ENCODE results near the gene ATP2B2. TPM values are rescaled to one million over a fixed set of nuclear protein-coding genes. Genes with fewer than 3 reads are reported as not detected.

The ATP2B2 gene
- total and polyA plus RNA-seq, 10 of the 15 experiments (the other 5 are each of a cell fraction or from before 2014, with no cell fraction given): 0.04 TPM; not detected in 9

DNA sequence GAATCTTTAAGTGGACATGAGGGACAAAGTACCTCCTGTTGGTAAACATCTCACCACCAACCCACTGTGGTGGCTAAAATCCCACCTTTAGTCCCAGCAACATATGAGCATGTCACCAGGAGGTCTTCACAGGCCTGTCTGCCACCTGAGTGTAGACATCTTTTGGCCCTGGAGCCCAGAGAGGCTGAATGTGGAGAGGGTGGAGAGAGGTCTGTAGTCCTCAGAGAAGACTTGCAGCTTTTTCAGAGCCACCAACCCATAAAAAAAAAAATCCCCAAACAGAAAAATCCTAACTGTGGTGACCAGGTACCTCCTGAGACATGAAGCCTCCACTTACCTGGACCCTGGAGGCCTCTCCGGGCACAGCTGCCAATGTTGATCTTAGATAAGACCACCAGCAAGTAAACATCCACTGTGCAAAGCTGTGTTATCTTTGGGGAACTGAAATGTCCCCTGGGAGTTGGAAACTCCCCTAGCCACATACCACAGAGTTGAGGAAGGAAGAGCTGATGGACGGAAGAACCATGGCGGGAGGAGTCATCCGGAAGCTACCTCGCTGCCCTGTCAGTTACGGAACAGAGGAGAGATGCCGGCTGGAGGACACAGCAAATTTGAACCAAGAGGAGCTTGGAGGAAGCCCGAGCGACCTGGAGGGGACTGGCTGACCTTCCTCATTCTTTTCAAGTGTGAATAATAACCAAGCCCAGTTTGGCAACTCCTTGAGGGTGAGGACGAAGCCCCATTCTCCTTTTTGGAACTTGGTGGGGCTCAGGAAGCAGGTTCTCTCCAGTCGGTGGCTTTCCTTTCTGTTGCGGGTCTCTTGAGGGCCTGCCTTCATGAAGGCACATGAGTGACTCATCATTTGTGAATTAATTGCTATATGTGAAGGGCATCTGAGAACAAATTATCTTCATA, 212.6 kb downstream of the ATP2B2 start, which contains the start of gene GHRL (continued):
- TF ChIP-seq NFXL1 (IDR thresholded peaks at IDR 0.05; ENCODE audit: borderline replicate concordance) (no peak), SMAD5 (IDR thresholded peaks at IDR 0.05; ENCODE audit: low read depth) (peak; percentile 32; the same call in 1 of the 2 replicates), IKZF1 (conservative IDR thresholded peaks at IDR 0.05) (peak; percentile 91), CHD1 (IDR thresholded peaks at IDR 0.05; ENCODE audit: low read depth, low read length) (no peak), SRF (IDR thresholded peaks at IDR 0.05; ENCODE audit: low read depth in 2 of 2, low read length in 2 of 2) (peak; percentile 24 to 51; a peak in 1 of 4 replicates), MYB (IDR thresholded peaks at IDR 0.05; ENCODE audit: borderline replicate concordance, low read depth, low read length) (no peak), CHD2 (IDR thresholded peaks at IDR 0.05; ENCODE audit: borderline replicate concordance, low read depth, low read length) (0 out of 2 replicates have a peak, but pooled peaks have one; percentile 23), NFYB (IDR thresholded peaks at IDR 0.05; ENCODE audit: insufficient read depth, low read depth, low read length) (no peak), SPI1 (IDR thresholded peaks at IDR 0.05; ENCODE audit: borderline replicate concordance, insufficient read depth, low read depth, low read length) (peak; percentile 86), RBBP5 (conservative IDR thresholded peaks at IDR 0.05) (no peak), TARDBP (IDR thresholded peaks at IDR 0.05; ENCODE audit: borderline replicate concordance) (no peak), CBX5 (IDR thresholded peaks at IDR 0.05; ENCODE audit: low read depth) (no peak), CREM (IDR thresholded peaks at IDR 0.05; ENCODE audit: low read depth) (peak; percentile 40; the same call in 1 of the 2 replicates), MEF2A (IDR thresholded peaks at IDR 0.05; ENCODE audit: insufficient read depth, low read depth, low read length) (no peak), TCF7 (IDR thresholded peaks at IDR 0.05; ENCODE audit: borderline replicate concordance) (no peak; the same call in 1 of the 2 replicates), TCF12 (IDR thresholded peaks at IDR 0.05; ENCODE audit: low read depth, low read length) (peak; percentile 6; the same call in 1 of the 2 replicates)
- TF ChIP-seq, protein P1, sequence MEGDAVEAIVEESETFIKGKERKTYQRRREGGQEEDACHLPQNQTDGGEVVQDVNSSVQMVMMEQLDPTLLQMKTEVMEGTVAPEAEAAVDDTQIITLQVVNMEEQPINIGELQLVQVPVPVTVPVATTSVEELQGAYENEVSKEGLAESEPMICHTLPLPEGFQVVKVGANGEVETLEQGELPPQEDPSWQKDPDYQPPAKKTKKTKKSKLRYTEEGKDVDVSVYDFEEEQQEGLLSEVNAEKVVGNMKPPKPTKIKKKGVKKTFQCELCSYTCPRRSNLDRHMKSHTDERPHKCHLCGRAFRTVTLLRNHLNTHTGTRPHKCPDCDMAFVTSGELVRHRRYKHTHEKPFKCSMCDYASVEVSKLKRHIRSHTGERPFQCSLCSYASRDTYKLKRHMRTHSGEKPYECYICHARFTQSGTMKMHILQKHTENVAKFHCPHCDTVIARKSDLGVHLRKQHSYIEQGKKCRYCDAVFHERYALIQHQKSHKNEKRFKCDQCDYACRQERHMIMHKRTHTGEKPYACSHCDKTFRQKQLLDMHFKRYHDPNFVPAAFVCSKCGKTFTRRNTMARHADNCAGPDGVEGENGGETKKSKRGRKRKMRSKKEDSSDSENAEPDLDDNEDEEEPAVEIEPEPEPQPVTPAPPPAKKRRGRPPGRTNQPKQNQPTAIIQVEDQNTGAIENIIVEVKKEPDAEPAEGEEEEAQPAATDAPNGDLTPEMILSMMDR (IDR thresholded peaks at IDR 0.05 in 2 of 3, conservative IDR thresholded peaks at IDR 0.05 in 1 of 3; ENCODE audit: control insufficient read depth in 2 of 3, extremely low read depth in 1 of 3, insufficient read depth in 1 of 3, low read depth in 3 of 3, low read length in 3 of 3): no peak
- TF ChIP-seq, protein P2, sequence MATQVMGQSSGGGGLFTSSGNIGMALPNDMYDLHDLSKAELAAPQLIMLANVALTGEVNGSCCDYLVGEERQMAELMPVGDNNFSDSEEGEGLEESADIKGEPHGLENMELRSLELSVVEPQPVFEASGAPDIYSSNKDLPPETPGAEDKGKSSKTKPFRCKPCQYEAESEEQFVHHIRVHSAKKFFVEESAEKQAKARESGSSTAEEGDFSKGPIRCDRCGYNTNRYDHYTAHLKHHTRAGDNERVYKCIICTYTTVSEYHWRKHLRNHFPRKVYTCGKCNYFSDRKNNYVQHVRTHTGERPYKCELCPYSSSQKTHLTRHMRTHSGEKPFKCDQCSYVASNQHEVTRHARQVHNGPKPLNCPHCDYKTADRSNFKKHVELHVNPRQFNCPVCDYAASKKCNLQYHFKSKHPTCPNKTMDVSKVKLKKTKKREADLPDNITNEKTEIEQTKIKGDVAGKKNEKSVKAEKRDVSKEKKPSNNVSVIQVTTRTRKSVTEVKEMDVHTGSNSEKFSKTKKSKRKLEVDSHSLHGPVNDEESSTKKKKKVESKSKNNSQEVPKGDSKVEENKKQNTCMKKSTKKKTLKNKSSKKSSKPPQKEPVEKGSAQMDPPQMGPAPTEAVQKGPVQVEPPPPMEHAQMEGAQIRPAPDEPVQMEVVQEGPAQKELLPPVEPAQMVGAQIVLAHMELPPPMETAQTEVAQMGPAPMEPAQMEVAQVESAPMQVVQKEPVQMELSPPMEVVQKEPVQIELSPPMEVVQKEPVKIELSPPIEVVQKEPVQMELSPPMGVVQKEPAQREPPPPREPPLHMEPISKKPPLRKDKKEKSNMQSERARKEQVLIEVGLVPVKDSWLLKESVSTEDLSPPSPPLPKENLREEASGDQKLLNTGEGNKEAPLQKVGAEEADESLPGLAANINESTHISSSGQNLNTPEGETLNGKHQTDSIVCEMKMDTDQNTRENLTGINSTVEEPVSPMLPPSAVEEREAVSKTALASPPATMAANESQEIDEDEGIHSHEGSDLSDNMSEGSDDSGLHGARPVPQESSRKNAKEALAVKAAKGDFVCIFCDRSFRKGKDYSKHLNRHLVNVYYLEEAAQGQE (IDR thresholded peaks at IDR 0.05; ENCODE audit: low read depth, low read length): no peak
- TF ChIP-seq, protein P3, sequence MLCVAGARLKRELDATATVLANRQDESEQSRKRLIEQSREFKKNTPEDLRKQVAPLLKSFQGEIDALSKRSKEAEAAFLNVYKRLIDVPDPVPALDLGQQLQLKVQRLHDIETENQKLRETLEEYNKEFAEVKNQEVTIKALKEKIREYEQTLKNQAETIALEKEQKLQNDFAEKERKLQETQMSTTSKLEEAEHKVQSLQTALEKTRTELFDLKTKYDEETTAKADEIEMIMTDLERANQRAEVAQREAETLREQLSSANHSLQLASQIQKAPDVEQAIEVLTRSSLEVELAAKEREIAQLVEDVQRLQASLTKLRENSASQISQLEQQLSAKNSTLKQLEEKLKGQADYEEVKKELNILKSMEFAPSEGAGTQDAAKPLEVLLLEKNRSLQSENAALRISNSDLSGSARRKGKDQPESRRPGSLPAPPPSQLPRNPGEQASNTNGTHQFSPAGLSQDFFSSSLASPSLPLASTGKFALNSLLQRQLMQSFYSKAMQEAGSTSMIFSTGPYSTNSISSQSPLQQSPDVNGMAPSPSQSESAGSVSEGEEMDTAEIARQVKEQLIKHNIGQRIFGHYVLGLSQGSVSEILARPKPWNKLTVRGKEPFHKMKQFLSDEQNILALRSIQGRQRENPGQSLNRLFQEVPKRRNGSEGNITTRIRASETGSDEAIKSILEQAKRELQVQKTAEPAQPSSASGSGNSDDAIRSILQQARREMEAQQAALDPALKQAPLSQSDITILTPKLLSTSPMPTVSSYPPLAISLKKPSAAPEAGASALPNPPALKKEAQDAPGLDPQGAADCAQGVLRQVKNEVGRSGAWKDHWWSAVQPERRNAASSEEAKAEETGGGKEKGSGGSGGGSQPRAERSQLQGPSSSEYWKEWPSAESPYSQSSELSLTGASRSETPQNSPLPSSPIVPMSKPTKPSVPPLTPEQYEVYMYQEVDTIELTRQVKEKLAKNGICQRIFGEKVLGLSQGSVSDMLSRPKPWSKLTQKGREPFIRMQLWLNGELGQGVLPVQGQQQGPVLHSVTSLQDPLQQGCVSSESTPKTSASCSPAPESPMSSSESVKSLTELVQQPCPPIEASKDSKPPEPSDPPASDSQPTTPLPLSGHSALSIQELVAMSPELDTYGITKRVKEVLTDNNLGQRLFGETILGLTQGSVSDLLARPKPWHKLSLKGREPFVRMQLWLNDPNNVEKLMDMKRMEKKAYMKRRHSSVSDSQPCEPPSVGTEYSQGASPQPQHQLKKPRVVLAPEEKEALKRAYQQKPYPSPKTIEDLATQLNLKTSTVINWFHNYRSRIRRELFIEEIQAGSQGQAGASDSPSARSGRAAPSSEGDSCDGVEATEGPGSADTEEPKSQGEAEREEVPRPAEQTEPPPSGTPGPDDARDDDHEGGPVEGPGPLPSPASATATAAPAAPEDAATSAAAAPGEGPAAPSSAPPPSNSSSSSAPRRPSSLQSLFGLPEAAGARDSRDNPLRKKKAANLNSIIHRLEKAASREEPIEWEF (IDR thresholded peaks at IDR 0.05; ENCODE audit: insufficient replicate concordance, low read depth, low read length): no peak
